Right renal cortex interstitium (tissue), 3 donors: ENCODE data around the gene APLF. TPM values are rescaled to one million over a fixed set of nuclear protein-coding genes. Genes with fewer than 3 reads are reported as not detected.
A peak's percentile ranks its signal among the peaks of the same experiment; 100 is the strongest.

Experiments
- DNase-seq, 3 donors: peaks; one replicate each; pipeline ENCODE4 v3.0.0-alpha.2; 2013; ENCODE audit warnings: low read depth in 3 of 3, low spot score in 2 of 3
- polyA plus RNA-seq, 3 donors: library from polyadenylated mRNA; unstranded; fragments of 120-200 nt; gene quantifications; one replicate each; pipeline ENCODE4 v1.2.1, GENCODE V29; 2013; ENCODE audit not compliant: insufficient read length in 3 of 3

APLF gene
- polyA plus RNA-seq, result 1 to 10 TPM; 3.5 to 4.1 (median 3.9) TPM

GRCh38 chr2:68467077-68467960 lies at the start of gene APLF, which contains the start of gene FBXO48:
Gene APLF, plus strand, starts transcription at chr2:68467585. Its CDS starts 147 bp downstream, at chr2:68467732.
Gene FBXO48, minus strand, starts transcription at chr2:68467294. Its CDS starts 2,149 bp downstream, at chr2:68465145.
- peak; percentile 94 to 98 (median 96) for DNase-seq

GRCh38 chr2:68417926-68418325 lies 49.5 kb upstream of the APLF start:
- DNase-seq, result no peak

- no peak for DNase-seq
Observed at GRCh38 chr2:68418419-68418818, 49.0 kb upstream of the APLF start.

GRCh38 chr2:68418855-68419254 lies 48.5 kb upstream of the APLF start:
- no peak for DNase-seq

GRCh38 chr2:68420254-68420910 lies 47.0 kb upstream of the APLF start:
- DNase-seq, result no peak

- DNase-seq, result no peak
Observed at GRCh38 chr2:68423966-68424650, 43.3 kb upstream of the APLF start.

- no peak for DNase-seq
Observed at GRCh38 chr2:68425503-68425902, 41.9 kb upstream of the APLF start.

- no peak for DNase-seq
Observed at GRCh38 chr2:68426446-68426845, 40.9 kb upstream of the APLF start.

- DNase-seq, result no peak
Observed at GRCh38 chr2:68426848-68427579, 40.4 kb upstream of the APLF start.

GRCh38 chr2:68428126-68428525 lies 39.3 kb upstream of the APLF start:
- no peak for DNase-seq

GRCh38 chr2:68428746-68429145 lies 38.6 kb upstream of the APLF start:
- DNase-seq, result no peak

GRCh38 chr2:68429311-68429826 lies 38.0 kb upstream of the APLF start:
- DNase-seq, result no peak

GRCh38 chr2:68431316-68431972 lies 35.9 kb upstream of the APLF start:
- DNase-seq, result no peak

- no peak for DNase-seq
Observed at GRCh38 chr2:68432696-68433658, 34.4 kb upstream of the APLF start.

- no peak for DNase-seq
Observed at GRCh38 chr2:68434981-68435380, 32.4 kb upstream of the APLF start.

- DNase-seq, result no peak
Observed at GRCh38 chr2:68435615-68436014, 31.8 kb upstream of the APLF start.

GRCh38 chr2:68436270-68436669 lies 31.1 kb upstream of the APLF start:
- DNase-seq, result no peak

- no peak for DNase-seq
Observed at GRCh38 chr2:68438455-68439303, 28.7 kb upstream of the APLF start.
